ENCODE results near the gene SEMA4C. TPM values are rescaled to one million over a fixed set of nuclear protein-coding genes. Genes with fewer than 3 reads are reported as not detected.

Gene SEMA4C
- total RNA-seq, 2 experiments from 2014 or later, result 55.8 to 56.8 TPM

DNA sequence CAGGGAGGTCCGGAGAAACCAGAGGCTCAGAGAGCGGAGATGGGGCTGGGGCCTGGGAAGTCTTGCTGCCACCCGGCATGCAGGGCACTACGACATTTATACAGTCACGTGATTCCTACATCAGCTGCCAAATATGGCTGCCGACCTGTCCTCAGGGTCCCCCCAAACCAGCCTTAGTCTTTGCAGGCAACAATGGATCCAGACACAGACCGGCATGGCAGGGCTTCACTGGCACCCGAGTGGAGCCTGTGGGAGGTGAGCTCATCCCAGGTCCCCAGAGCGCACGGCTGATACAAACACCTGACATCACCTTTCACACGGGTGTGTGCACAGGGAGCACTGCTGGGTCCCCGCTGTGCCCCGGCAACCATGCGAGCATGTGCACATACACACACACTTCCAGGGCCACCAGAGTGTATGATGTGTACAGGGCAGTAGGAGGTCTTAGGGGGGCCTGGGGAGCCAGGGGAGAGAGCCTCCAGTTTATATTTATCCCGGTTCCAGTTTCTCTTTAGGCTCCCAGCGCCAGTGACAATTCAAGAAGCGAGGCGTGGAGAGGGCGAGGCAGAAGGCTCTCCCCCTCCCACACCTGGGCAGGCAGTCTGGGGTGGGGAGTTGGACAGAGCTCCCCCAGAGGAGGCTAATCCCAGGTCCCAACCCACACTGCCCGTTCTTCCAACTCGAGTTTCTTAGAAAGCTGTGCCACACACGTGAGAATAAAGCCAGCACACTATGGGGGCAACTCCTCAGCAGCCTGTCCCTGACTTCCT is 2.7 kb downstream of the SEMA4C start:
- H3K27ac ChIP-seq (ENCODE audit: low read depth in 1 of 2, low read length in 2 of 2), result peak overlapping the region; percentile 41 to 66
- ATAC-seq (ENCODE audit: poor library complexity) (no peak), DNase-seq (peak in 1 of 14 experiments; percentile 37)
- CTCF ChIA-PET, result interaction anchor here (3.9 kb wide), 1 partner anchor 9 kb away, joined by 47 read pairs; the partner anchor contains the start of gene ANKRD39
- TF ChIP-seq, protein P1, sequence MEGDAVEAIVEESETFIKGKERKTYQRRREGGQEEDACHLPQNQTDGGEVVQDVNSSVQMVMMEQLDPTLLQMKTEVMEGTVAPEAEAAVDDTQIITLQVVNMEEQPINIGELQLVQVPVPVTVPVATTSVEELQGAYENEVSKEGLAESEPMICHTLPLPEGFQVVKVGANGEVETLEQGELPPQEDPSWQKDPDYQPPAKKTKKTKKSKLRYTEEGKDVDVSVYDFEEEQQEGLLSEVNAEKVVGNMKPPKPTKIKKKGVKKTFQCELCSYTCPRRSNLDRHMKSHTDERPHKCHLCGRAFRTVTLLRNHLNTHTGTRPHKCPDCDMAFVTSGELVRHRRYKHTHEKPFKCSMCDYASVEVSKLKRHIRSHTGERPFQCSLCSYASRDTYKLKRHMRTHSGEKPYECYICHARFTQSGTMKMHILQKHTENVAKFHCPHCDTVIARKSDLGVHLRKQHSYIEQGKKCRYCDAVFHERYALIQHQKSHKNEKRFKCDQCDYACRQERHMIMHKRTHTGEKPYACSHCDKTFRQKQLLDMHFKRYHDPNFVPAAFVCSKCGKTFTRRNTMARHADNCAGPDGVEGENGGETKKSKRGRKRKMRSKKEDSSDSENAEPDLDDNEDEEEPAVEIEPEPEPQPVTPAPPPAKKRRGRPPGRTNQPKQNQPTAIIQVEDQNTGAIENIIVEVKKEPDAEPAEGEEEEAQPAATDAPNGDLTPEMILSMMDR (IDR thresholded peaks at IDR 0.05), result no peak
- Mint-ChIP-seq H3K27me3 (no peaks in the 10 kb centered on the region), H3K4me3 (peak overlapping the region; percentile 92), H3K27ac (peak overlapping the region; percentile 85), H3K36me3 (ENCODE audit: low read depth) (peaks cover 55% of the 10 kb centered on the region), H3K4me1 (ENCODE audit: low read depth) (peaks cover 46% of the 10 kb centered on the region), H3K9me3 (no peaks in the 10 kb centered on the region)
- H3K4me3 ChIP-seq (ENCODE audit: low read length), result peak overlapping the region; percentile 80
- H3K4me1 ChIP-seq (ENCODE audit: insufficient read depth, low read length), result peaks cover 45% of the 10 kb centered on the region
- no peaks in the 10 kb centered on the region for H3K9me3 ChIP-seq (ENCODE audit: control insufficient read depth in 1 of 2, insufficient read depth in 1 of 2, low read length in 2 of 2)
- no peaks in the 10 kb centered on the region for H3K27me3 ChIP-seq (ENCODE audit: control insufficient read depth in 1 of 2, insufficient read depth in 2 of 2, low read length in 2 of 2)
- intact Hi-C loops (cut with DNase I, micrococcal nuclease), result no loop called here
- POLR2A ChIA-PET, result interaction anchor here (1.1 to 3.4 kb wide), 7 partner anchors 8 to 96 kb away, joined by 3 to 44 read pairs (median 6); partner anchors contain the start of gene ANKRD39
- H3K36me3 ChIP-seq (ENCODE audit: insufficient read depth, low read length), result peaks cover 48% of the 10 kb centered on the region

DNA sequence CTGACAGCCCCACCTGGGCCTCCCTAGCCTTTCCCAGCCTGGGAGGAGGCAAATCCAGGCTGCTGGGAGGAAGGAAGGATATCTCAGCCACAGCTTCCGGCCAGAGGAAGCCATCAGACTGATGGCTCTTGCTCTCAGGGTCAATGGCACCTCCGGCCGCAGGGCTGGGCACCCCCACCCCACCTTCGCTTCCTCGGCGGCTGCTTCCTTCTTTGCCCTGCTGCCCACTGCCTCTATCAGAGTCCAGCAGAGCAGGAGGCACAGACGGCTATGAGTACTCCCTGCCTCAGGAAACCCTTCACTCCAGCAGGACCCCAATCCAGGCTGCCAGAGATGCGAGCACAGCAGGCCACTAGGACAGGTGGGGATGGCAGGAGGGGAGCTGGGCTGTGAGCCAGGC is 3.3 kb downstream of the SEMA4C start:
- Mint-ChIP-seq H3K36me3 (ENCODE audit: low read depth) (peaks cover 61% of the 10 kb centered on the region), H3K27me3 (no peaks in the 10 kb centered on the region), H3K9me3 (no peaks in the 10 kb centered on the region), H3K4me3 (peak overlapping the region; percentile 92), H3K4me1 (ENCODE audit: low read depth) (peaks cover 51% of the 10 kb centered on the region), H3K27ac (peak overlapping the region; percentile 85)
- intact Hi-C loops (cut with DNase I, micrococcal nuclease), result no loop called here
- TF ChIP-seq, protein P1 (IDR thresholded peaks at IDR 0.05), result no peak
- H3K4me1 ChIP-seq (ENCODE audit: insufficient read depth, low read length), result peaks cover 45% of the 10 kb centered on the region
- CTCF ChIA-PET, result interaction anchor here (3.9 kb wide), 1 partner anchor 9 kb away, joined by 47 read pairs; the partner anchor contains the start of gene ANKRD39
- DNase-seq (peak in 1 of 14 experiments; percentile 17), ATAC-seq (ENCODE audit: poor library complexity) (no peak)
- no peaks in the 10 kb centered on the region for H3K27me3 ChIP-seq (ENCODE audit: control insufficient read depth in 1 of 2, insufficient read depth in 2 of 2, low read length in 2 of 2)
- no peak overlapping the region for H3K4me3 ChIP-seq (ENCODE audit: low read length)
- POLR2A ChIA-PET, result interaction anchor here (1.1 to 3.4 kb wide), 7 partner anchors 9 to 96 kb away, joined by 3 to 44 read pairs (median 6); partner anchors contain the start of gene ANKRD39
- H3K9me3 ChIP-seq (ENCODE audit: control insufficient read depth in 1 of 2, insufficient read depth in 1 of 2, low read length in 2 of 2), result no peaks in the 10 kb centered on the region
- H3K27ac ChIP-seq (ENCODE audit: low read depth in 1 of 2, low read length in 2 of 2), result peak overlapping the region; percentile 29 to 41
- peaks cover 53% of the 10 kb centered on the region for H3K36me3 ChIP-seq (ENCODE audit: insufficient read depth, low read length)

DNA sequence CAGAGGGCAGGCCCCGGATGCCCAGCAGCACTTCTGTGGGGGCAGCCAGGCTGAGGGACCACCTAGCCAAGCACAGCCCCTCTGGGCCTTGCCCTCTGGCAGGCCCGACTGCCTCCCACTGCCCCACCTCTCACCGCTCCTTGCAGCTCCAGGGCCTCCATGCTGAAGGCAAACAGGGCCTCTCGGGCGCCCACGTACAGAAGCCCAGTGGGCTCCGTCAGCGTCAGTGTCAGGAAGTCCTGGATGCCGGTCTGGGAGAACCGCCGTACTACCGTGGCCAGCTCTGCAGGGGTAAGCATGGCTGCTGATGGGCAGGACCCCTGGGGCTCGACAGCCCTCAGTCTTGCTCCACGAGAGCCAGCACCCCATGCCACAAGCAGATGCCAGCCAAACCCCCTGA is 3.7 kb downstream of the SEMA4C start:
- intact Hi-C loops (cut with DNase I, micrococcal nuclease), result no loop called here

More for the DNA sequence above, 3.7 kb downstream of the SEMA4C start:
- Histone ChIP-seq H3K36me3 (ENCODE audit: insufficient read depth, low read length) (peaks cover 58% of the 10 kb centered on the region), H3K9me3 (ENCODE audit: control insufficient read depth in 1 of 2, insufficient read depth in 1 of 2, low read length in 2 of 2) (no peaks in the 10 kb centered on the region), H3K4me1 (ENCODE audit: insufficient read depth, low read length) (peaks cover 46% of the 10 kb centered on the region), H3K4me3 (ENCODE audit: low read length) (no peak overlapping the region), H3K27ac (ENCODE audit: low read depth in 1 of 2, low read length in 2 of 2) (peak overlapping the region in 1 of 2 donors; percentile 41), H3K27me3 (ENCODE audit: control insufficient read depth in 1 of 2, insufficient read depth in 2 of 2, low read length in 2 of 2) (no peaks in the 10 kb centered on the region)
- no peak overlapping the region for H3K27ac Mint-ChIP-seq
- ChIA-PET CTCF (interaction anchor here (3.9 kb wide), 1 partner anchor 8 kb away, joined by 47 read pairs; the partner anchor contains the start of gene ANKRD39), POLR2A (interaction anchor here (1.1 to 1.8 kb wide), 2 partner anchors 9 to 85 kb away, joined by 3 to 5 read pairs; no protein-coding TSS in a partner anchor)
- H3K4me1 Mint-ChIP-seq (ENCODE audit: low read depth), result peaks cover 50% of the 10 kb centered on the region
- DNase-seq, result peak in 1 of 14 experiments; percentile 15
- TF ChIP-seq, protein P1 (IDR thresholded peaks at IDR 0.05), result no peak
- H3K9me3 Mint-ChIP-seq, result no peaks in the 10 kb centered on the region
- no peak for ATAC-seq (ENCODE audit: poor library complexity)
- peaks cover 65% of the 10 kb centered on the region for H3K36me3 Mint-ChIP-seq (ENCODE audit: low read depth)
- no peaks in the 10 kb centered on the region for H3K27me3 Mint-ChIP-seq
- H3K4me3 Mint-ChIP-seq, result peak overlapping the region; percentile 92

Data from CD4-positive, alpha-beta T cell (primary cell).